ENCODE results near the gene TRAPPC8.

- no peak for TF ChIP-seq CTCF (IDR thresholded peaks at IDR 0.05 in 2 of 3, conservative IDR thresholded peaks at IDR 0.05 in 1 of 3; ENCODE audit: borderline replicate concordance in 1 of 3, insufficient read depth in 1 of 3, low read depth in 2 of 3, low read length in 2 of 3)
- TF ChIP-seq POLR2A (IDR thresholded peaks at IDR 0.05; ENCODE audit: borderline replicate concordance, extremely low read depth, insufficient read depth, insufficient read length): no peak
- no peak for TF ChIP-seq REST (IDR thresholded peaks at IDR 0.05; ENCODE audit: low read depth)
- no peak for TF ChIP-seq ELF1 (IDR thresholded peaks at IDR 0.05; ENCODE audit: borderline replicate concordance, low read depth)
- no peak for TF ChIP-seq ZNF274 (IDR thresholded peaks at IDR 0.05; ENCODE audit: low read depth, low read length)
- no peak for TF ChIP-seq MAX (IDR thresholded peaks at IDR 0.05)
- TF ChIP-seq EZH2 (IDR thresholded peaks at IDR 0.05): no peak
- TF ChIP-seq ZFX (IDR thresholded peaks at IDR 0.05): no peak
- no peak for TF ChIP-seq EGR1 (IDR thresholded peaks at IDR 0.05; ENCODE audit: low read depth)
Measured at GRCh38 chr18:31920277-31920676, 22.7 kb downstream of the TRAPPC8 start.
